ENCODE data around the gene SORBS1. TPM values are rescaled to one million over a fixed set of nuclear protein-coding genes. Genes with fewer than 3 reads are reported as not detected.

Gene SORBS1
- total RNA-seq, 2 experiments from 2014 or later: 0.13 to 0.70 TPM

DNA sequence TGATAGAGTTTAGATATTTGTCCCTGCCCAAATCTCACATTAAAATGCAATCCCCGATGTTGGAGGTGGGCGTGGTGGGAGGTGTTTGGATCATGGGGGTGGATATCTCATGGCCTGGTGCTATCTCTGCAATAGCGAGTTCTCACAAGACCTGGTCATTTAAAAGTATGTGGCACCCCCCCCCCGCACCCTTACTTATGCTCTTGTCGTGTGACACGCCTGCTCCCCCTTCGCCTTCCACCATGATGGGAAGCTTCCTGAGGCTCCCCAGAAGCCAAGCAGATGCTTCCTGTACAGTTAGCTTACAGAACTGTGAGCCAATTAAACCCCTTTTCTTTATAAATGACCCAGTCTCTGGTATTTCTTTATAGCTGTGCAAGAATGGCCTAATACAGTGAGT is 118.8 kb downstream of the SORBS1 start:
- ChIA-PET POLR2A (no interaction called here), CTCF (interaction anchor here (7.2 kb wide), 1 partner anchor 11 kb away, joined by 66 read pairs; no protein-coding TSS in a partner anchor)
- H3K4me3 Mint-ChIP-seq: no peak overlapping the region
- no peak overlapping the region for H3K27ac Mint-ChIP-seq
- DNase-seq (no peak), ATAC-seq (no peak)
- intact Hi-C loops (cut with micrococcal nuclease): loop anchor here (10.0 kb wide), 1 partner anchor 68 kb away; no protein-coding TSS in a partner anchor
- no peaks in the 10 kb centered on the region for H3K9me3 Mint-ChIP-seq
- TF ChIP-seq, protein P1, sequence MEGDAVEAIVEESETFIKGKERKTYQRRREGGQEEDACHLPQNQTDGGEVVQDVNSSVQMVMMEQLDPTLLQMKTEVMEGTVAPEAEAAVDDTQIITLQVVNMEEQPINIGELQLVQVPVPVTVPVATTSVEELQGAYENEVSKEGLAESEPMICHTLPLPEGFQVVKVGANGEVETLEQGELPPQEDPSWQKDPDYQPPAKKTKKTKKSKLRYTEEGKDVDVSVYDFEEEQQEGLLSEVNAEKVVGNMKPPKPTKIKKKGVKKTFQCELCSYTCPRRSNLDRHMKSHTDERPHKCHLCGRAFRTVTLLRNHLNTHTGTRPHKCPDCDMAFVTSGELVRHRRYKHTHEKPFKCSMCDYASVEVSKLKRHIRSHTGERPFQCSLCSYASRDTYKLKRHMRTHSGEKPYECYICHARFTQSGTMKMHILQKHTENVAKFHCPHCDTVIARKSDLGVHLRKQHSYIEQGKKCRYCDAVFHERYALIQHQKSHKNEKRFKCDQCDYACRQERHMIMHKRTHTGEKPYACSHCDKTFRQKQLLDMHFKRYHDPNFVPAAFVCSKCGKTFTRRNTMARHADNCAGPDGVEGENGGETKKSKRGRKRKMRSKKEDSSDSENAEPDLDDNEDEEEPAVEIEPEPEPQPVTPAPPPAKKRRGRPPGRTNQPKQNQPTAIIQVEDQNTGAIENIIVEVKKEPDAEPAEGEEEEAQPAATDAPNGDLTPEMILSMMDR (IDR thresholded peaks at IDR 0.05): no peak
- peaks cover 6% of the 10 kb centered on the region for H3K4me1 Mint-ChIP-seq (ENCODE audit: low read depth)
- H3K36me3 Mint-ChIP-seq (ENCODE audit: low read depth): no peaks in the 10 kb centered on the region
- peaks cover 2% of the 10 kb centered on the region for H3K27me3 Mint-ChIP-seq

DNA sequence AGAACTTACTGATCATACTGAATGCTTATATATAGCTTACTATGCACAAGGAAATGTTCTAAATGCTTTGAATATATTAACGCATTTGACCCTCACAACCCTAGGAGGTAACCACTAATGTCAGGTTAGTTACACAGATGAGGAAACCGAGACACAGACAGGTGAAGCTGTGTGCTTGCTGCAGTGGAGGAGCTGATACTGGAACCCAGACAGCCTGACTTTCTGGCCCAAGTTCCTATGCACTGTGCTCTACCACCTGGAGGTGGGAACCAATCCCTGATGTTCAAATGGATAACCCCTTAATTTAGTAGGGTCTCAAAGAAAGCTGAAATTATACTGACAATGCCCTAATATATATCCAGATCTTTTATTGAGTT is 119.6 kb downstream of the SORBS1 start:
- no peaks in the 10 kb centered on the region for H3K9me3 Mint-ChIP-seq
- POLR2A ChIA-PET: no interaction called here

DNA sequence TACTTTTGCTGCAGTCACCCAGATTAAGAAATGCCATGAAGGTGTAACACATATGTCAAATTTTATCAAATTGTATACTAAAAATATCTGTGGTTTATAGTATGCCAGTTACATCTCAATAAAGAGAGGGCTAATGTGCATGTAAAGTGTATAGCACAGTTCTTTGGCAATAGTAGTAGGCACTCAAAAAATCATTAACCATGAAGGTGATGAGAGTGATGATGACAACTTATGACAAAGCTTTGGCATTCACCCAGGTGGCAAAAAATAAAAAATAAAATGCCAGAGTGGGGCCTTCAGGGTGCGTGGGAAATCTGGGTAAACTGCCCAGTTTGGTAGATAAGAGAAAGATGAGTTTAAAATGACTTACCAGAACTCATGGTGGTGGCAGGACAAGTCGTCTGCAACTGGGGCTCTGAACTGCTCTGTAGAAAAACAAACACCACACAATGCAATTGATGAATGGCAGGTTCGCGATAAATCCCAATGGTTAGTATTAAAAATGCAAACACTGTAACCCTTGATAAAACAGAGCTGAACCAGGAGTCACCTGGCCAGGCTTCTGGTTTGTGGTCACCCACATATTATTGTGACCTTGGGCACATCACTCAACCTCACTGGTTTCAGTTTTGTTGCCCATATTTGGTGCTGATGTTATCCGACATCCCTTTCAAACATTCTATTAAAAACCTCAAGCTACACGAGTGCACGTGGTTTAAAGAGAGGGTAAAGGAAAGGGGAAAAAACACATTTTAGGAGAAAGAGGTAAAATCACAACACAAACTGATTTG is 120.2 kb downstream of the SORBS1 start:
- Mint-ChIP-seq H3K27me3 (peaks cover under 1% of the 10 kb centered on the region), H3K4me1 (ENCODE audit: low read depth) (peaks cover 6% of the 10 kb centered on the region), H3K9me3 (no peaks in the 10 kb centered on the region), H3K27ac (no peak overlapping the region), H3K4me3 (no peak overlapping the region), H3K36me3 (ENCODE audit: low read depth) (no peaks in the 10 kb centered on the region)
- peak; percentile 65 for ATAC-seq
- intact Hi-C loops (cut with micrococcal nuclease): loop anchor here (10.0 kb wide), 1 partner anchor 66 kb away; no protein-coding TSS in a partner anchor
- ChIA-PET CTCF (interaction anchor here (7.2 kb wide), 1 partner anchor 10 kb away, joined by 66 read pairs; no protein-coding TSS in a partner anchor), POLR2A (no interaction called here)
- peak; percentile 44 for DNase-seq
- TF ChIP-seq, protein P1 (IDR thresholded peaks at IDR 0.05): no peak

More for the DNA sequence above, 119.6 kb downstream of the SORBS1 start:
- no peak overlapping the region for H3K4me3 Mint-ChIP-seq
- no peaks in the 10 kb centered on the region for H3K36me3 Mint-ChIP-seq (ENCODE audit: low read depth)
- CTCF ChIA-PET: interaction anchor here (7.2 kb wide), 1 partner anchor 10 kb away, joined by 66 read pairs; no protein-coding TSS in a partner anchor
- DNase-seq: no peak
- peaks cover 2% of the 10 kb centered on the region for H3K27me3 Mint-ChIP-seq
- peaks cover 6% of the 10 kb centered on the region for H3K4me1 Mint-ChIP-seq (ENCODE audit: low read depth)
- ATAC-seq: no peak
- intact Hi-C loops (cut with micrococcal nuclease): loop anchor here (10.0 kb wide), 1 partner anchor 67 kb away; no protein-coding TSS in a partner anchor
- TF ChIP-seq, protein P1 (IDR thresholded peaks at IDR 0.05): no peak
- no peak overlapping the region for H3K27ac Mint-ChIP-seq

DNA sequence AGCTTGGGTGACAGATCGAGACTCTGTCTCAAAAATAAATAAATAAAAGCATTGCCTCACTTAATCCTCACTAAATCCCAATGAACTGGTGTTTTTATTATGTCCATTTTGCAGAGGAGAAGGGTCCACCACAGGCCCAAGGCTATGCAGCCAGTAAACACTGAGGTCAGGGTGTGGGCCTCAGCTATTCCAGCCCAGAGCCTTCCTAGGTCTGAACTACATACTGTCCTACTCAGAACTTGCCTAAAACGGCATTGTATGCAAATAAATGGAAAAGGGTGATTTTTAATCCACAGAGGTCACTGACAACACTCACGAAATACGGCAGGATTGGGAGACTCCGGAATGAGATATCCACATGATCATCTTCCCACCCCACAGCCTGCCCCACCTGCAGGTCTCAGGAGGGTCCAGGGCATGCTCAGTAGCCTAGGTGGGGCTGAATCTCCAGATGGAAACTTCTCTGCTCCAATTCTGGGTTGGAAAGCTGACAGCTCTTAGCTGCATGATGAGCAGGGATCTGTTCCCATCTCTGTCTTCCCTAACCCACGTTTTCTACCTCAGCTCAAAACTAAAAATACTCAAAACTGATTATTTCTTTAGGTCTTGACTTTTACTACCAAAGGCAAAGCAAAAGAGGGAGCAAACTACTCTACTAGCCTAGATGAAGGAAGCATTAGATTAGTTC is 121.0 kb downstream of the SORBS1 start:
- no peak overlapping the region for H3K27ac Mint-ChIP-seq
- DNase-seq: no peak
- no peak for ATAC-seq
- intact Hi-C loops (cut with micrococcal nuclease): loop anchor here (10.0 kb wide), 1 partner anchor 65 kb away; no protein-coding TSS in a partner anchor
- ChIA-PET CTCF (interaction anchor here (1.3 to 2.3 kb wide), 3 partner anchors 10 to 161 kb away, joined by 3 to 20 read pairs (median 5); no protein-coding TSS in a partner anchor), POLR2A (no interaction called here)
- no peak overlapping the region for H3K4me3 Mint-ChIP-seq
- H3K9me3 Mint-ChIP-seq: no peaks in the 10 kb centered on the region
- TF ChIP-seq, protein P1 (IDR thresholded peaks at IDR 0.05): no peak
- H3K36me3 Mint-ChIP-seq (ENCODE audit: low read depth): no peaks in the 10 kb centered on the region
- H3K27me3 Mint-ChIP-seq: no peaks in the 10 kb centered on the region
- peaks cover 6% of the 10 kb centered on the region for H3K4me1 Mint-ChIP-seq (ENCODE audit: low read depth)
